Transverse colon (tissue), 4 donors: ENCODE data around the gene RIC1.

ENCODE experiments used
- CTCF ChIP-seq, 5 experiments: fragments of 200-600 bp in 3 of 5; fragments of 450-650 bp in 2 of 5; sonication (generic) in 3 of 5; IDR thresholded peaks; 1 replicate in 2 of 5; 2 replicates in 3 of 5; pipeline ENCODE4 v1.5.1; 2016 to 2017; ENCODE audit warnings: antibody characterized with exemption in 5 of 5, inconsistent platforms in 3 of 5, mild to moderate bottlenecking in 2 of 5, moderate library complexity in 1 of 5
- POLR2A ChIP-seq: fragments of 450-650 bp; IDR thresholded peaks from one replicate; pipeline ENCODE4 v1.6.1; 2016; ENCODE audit warnings: antibody characterized with exemption, mild to moderate bottlenecking, moderate library complexity
- POLR2AphosphoS5 ChIP-seq, 3 donors: sonication (generic); formaldehyde crosslinking; IDR thresholded peaks; one replicate each; pipeline ENCODE4 v1.6.1; 2016; ENCODE audit warnings: antibody characterized with exemption in 3 of 3

DNA sequence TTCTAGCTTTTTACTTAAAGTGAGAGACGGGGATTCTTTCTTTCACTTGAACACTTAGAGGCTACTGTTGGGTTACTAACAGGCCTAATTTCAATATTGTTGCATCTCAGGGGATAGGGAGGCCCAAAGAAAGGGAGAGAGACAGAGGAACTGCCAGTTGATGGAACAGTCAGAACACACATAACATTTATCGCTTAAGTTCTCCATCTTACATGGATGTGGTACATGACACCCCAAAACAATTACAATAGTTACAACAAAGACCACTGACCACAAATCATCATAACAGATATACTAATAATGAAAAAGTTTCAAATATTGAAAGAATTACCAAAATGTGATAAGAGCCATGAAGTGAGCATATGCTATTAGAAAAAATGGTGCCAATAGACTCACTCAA is 4.3 kb upstream of the RIC1 start:
- TF ChIP-seq CTCF (IDR thresholded peaks at IDR 0.05): no peak
- no peak for TF ChIP-seq POLR2AphosphoS5 (IDR thresholded peaks at IDR 0.05)
- no peak for TF ChIP-seq POLR2A
